Activated CD4-positive, alpha-beta T cell treated with anti-CD3 and anti-CD28 coated beads, Interleukin-2, amount 10 ng/mL, durations not matched to agents 24 days and 14 days (primary cell): ENCODE data around the gene ISYNA1. TPM values are rescaled to one million over a fixed set of nuclear protein-coding genes. Genes with fewer than 3 reads are reported as not detected.
A peak's percentile ranks its signal among the peaks of the same experiment; 100 is the strongest.

Source experiments
- DNase-seq: peaks from one replicate; pipeline ENCODE4 v3.0.0; 2022
- H3K27ac Mint-ChIP-seq: one replicate; pipeline ENCODE4 v1.8.0; 2022; ENCODE audit warnings: mild to moderate bottlenecking, mixed read lengths
- H3K27me3 Mint-ChIP-seq: one replicate; pipeline ENCODE4 v1.8.0; 2022; ENCODE audit warnings: mixed read lengths
- H3K36me3 Mint-ChIP-seq: one replicate; pipeline ENCODE4 v1.8.0; 2022; ENCODE audit warnings: low read depth, mild to moderate bottlenecking, mixed read lengths
- H3K4me1 Mint-ChIP-seq: one replicate; pipeline ENCODE4 v1.8.0; 2021; ENCODE audit warnings: mixed read lengths
- H3K4me3 Mint-ChIP-seq: one replicate; pipeline ENCODE4 v1.8.0; 2022; ENCODE audit warnings: mild to moderate bottlenecking, moderate library complexity, mixed read lengths
- H3K9me3 Mint-ChIP-seq: one replicate; pipeline ENCODE4 v1.8.0; 2021; ENCODE audit warnings: mixed read lengths
- intact Hi-C: fragments of 100-400 bp; cut with micrococcal nuclease; formaldehyde crosslinking; loops from one replicate; pipeline ENCODE4 v1.15.1; 2023
- total RNA-seq: library from RNA; stranded (reverse); gene quantifications from 2 replicates; pipeline ENCODE4 v1.2.3, GENCODE V29; 2022

The ISYNA1 gene
- total RNA-seq, 1 donor from 2014 or later: 10.9 TPM

GRCh38 chr19:18435842-18436670, 1.9 kb downstream of the ISYNA1 start:
- H3K27me3 Mint-ChIP-seq: no peaks in the 10 kb centered on the region
- H3K4me1 Mint-ChIP-seq: peaks cover 15% of the 10 kb centered on the region
- no peak for DNase-seq
- H3K9me3 Mint-ChIP-seq: no peaks in the 10 kb centered on the region
- H3K36me3 Mint-ChIP-seq: peaks cover 16% of the 10 kb centered on the region
- peak overlapping the region; percentile 20 for H3K27ac Mint-ChIP-seq
- H3K4me3 Mint-ChIP-seq: peak overlapping the region; percentile 69
- intact Hi-C loops: no loop called here

DNA sequence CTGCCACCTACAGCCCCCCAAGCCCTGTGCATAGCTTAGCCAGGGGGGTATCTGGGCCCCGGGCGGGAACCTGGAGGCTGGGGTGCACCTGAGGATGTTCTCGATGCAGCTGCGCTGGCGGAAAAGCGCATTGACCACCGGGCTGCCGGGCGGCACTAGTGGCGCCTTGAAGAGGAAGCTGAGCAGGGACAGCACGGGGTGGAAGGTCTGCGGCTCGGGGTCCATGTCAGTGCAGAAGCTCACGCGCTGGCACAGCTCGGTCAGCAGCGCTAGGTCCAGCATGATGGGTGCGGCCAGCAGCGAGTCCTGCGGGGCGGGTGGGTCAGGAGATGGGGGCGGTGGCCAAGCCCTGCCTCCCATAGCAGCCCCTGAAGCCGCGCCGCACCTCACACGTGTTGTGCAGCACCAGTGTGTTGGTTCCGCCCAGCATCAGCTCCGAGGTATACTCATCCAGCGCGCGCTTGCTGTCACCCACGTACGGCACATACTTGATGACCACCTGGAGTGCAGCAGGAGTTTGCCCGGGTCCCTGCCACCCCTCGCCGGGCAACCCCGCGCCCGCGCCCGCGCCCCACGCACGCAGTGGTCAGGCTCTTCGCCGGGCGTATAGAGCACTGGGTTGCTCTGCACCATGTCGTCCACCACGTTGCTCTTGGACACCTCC, 2.6 kb downstream of the ISYNA1 start:
- Mint-ChIP-seq H3K4me1 (peaks cover 10% of the 10 kb centered on the region), H3K27me3 (no peaks in the 10 kb centered on the region), H3K27ac (no peak overlapping the region), H3K4me3 (no peak overlapping the region), H3K36me3 (peaks cover 18% of the 10 kb centered on the region), H3K9me3 (no peaks in the 10 kb centered on the region)
- DNase-seq: no peak
- intact Hi-C loops: no loop called here

GRCh38 chr19:18434411-18435175, 3.3 kb downstream of the ISYNA1 start:
- peaks cover 10% of the 10 kb centered on the region for H3K4me1 Mint-ChIP-seq
- no peaks in the 10 kb centered on the region for H3K27me3 Mint-ChIP-seq
- H3K9me3 Mint-ChIP-seq: no peaks in the 10 kb centered on the region
- peaks cover 18% of the 10 kb centered on the region for H3K36me3 Mint-ChIP-seq
- DNase-seq: no peak
- H3K27ac Mint-ChIP-seq: peak overlapping the region; percentile 25
- intact Hi-C loops: no loop called here
- H3K4me3 Mint-ChIP-seq: peak overlapping the region; percentile 56

DNA sequence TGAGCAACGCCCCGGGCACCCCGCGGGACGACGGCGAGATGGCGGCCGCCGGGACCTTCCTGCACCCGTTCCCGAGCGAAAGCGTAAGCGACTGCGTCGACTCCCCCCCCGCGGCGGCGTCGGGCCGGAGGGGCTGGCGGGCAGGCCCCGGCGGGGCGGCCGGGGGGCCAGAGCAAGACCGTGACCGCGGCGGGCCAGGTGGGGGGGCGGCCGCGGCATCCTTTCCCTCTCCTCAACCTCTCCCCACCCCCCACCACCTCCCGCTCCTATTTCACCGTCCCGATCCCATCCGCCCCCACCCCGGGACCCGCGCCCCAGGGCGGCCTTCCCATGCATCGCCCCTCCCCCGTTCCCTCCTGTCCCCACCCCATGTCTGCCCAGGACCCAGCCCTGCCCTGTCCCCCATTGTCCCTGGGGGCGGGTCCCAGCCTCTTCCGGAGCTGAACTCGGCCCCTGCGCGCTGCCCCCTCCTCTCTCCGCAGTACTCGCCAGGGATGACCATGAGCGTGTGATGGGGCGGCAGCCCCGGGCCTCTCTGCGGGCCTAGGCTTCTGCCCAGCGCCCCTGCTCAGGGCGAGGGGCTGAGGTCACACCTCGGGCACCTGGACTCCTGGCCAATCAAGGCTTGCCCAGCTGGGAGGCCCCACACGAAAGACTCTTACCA, 4.1 kb downstream of the ISYNA1 start:
- intact Hi-C loops: no loop called here
- H3K9me3 Mint-ChIP-seq: no peaks in the 10 kb centered on the region

GRCh38 chr19:18433015-18433691, 4.8 kb downstream of the ISYNA1 start:
- no peaks in the 10 kb centered on the region for H3K27me3 Mint-ChIP-seq
- intact Hi-C loops: no loop called here
- H3K9me3 Mint-ChIP-seq: no peaks in the 10 kb centered on the region
- no peak overlapping the region for H3K27ac Mint-ChIP-seq
- H3K4me1 Mint-ChIP-seq: peaks cover 11% of the 10 kb centered on the region
- no peak overlapping the region for H3K4me3 Mint-ChIP-seq
- DNase-seq: peak; percentile 69
- peaks cover 20% of the 10 kb centered on the region for H3K36me3 Mint-ChIP-seq

More for the DNA sequence above, 4.1 kb downstream of the ISYNA1 start:
- no peak for DNase-seq
- peaks cover 18% of the 10 kb centered on the region for H3K36me3 Mint-ChIP-seq
- peak overlapping the region; percentile 56 for H3K4me3 Mint-ChIP-seq
- peak overlapping the region; percentile 25 for H3K27ac Mint-ChIP-seq
- no peaks in the 10 kb centered on the region for H3K27me3 Mint-ChIP-seq
- H3K4me1 Mint-ChIP-seq: peaks cover 11% of the 10 kb centered on the region

GRCh38 chr19:18432275-18433014, 5.5 kb downstream of the ISYNA1 start:
- H3K27ac Mint-ChIP-seq: no peak overlapping the region
- intact Hi-C loops: no loop called here
- H3K4me1 Mint-ChIP-seq: peaks cover 11% of the 10 kb centered on the region
- peaks cover 21% of the 10 kb centered on the region for H3K36me3 Mint-ChIP-seq
- H3K27me3 Mint-ChIP-seq: no peaks in the 10 kb centered on the region
- H3K4me3 Mint-ChIP-seq: no peak overlapping the region
- DNase-seq: no peak
- H3K9me3 Mint-ChIP-seq: no peaks in the 10 kb centered on the region

DNA sequence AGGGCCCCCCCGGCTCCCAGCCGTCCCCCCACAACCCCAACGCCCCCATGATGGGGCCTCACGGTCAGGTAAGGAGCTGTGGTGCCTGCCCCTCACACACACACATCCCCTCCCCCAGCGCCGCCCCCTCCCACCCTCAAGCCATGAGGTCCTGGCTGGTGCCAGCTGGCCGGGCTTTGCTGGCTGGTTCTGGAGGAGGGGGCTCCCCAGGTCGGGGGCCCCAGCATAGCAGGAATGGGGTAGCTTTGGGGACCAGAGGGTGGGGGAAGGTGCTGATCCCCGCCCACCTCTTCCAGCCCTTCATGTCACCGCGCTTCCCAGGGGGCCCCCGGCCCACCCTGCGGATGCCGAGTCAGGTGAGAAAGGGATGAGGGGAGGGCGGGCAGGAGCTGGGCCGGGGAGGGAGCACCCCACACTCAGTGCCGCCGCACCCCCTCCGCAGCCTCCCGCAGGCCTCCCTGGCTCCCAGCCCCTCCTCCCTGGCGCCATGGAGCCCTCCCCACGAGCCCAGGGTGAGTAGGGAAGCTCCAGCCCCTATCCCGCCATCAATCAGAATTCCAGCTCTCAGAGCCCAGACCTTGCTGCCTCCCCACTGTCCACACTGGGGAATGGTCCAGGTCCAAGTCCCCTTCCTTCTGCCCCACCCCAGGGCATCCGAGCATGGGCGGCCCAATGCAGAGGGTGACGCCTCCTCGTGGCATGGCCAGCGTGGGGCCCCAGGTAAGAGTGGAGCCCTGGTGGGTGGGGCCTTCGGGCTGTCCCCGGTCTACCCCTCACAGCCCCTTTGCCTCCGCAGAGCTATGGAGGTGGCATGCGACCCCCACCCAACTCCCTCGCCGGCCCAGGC, 6.4 kb downstream of the ISYNA1 start:
- DNase-seq: no peak
- intact Hi-C loops: no loop called here
- Mint-ChIP-seq H3K27me3 (no peaks in the 10 kb centered on the region), H3K27ac (no peak overlapping the region), H3K4me3 (no peak overlapping the region), H3K36me3 (peaks cover 21% of the 10 kb centered on the region), H3K4me1 (peaks cover 13% of the 10 kb centered on the region), H3K9me3 (no peaks in the 10 kb centered on the region)

DNA sequence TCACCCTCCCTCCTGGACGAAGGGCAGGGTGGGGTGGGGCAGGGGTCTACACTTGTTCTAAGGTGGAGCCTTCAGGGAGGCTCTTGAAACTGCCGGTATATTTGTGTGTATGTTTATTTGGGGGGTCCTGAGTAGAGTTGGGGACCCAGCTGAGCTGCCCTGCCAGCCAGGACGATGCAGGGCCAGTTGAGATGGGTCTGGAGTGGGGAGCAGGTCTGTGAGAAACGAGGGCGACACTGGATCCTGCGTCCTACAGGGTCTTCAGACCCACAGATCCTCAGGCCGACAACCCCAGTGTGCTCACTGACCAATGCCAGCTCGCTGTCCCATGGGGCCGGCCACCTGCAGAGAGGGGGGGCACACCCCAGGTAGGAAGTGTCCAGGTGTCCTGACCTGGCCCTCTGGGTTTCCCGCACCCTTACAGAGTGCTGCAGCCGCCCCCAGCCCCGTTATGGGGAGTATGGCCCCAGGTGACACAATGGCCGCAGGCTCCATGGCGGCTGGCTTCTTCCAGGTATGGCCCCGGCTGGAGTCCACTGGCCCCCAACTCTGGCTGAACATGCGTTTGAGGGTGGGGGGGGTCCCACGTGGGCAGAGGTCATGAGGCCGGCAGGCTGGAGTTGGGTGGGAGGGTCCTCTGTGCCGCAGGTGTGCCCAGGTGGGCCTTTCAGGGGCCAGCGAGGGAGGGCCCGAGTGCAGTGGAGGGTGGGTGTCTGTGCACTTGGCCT, 7.4 kb downstream of the ISYNA1 start:
- H3K9me3 Mint-ChIP-seq: no peaks in the 10 kb centered on the region

DNA sequence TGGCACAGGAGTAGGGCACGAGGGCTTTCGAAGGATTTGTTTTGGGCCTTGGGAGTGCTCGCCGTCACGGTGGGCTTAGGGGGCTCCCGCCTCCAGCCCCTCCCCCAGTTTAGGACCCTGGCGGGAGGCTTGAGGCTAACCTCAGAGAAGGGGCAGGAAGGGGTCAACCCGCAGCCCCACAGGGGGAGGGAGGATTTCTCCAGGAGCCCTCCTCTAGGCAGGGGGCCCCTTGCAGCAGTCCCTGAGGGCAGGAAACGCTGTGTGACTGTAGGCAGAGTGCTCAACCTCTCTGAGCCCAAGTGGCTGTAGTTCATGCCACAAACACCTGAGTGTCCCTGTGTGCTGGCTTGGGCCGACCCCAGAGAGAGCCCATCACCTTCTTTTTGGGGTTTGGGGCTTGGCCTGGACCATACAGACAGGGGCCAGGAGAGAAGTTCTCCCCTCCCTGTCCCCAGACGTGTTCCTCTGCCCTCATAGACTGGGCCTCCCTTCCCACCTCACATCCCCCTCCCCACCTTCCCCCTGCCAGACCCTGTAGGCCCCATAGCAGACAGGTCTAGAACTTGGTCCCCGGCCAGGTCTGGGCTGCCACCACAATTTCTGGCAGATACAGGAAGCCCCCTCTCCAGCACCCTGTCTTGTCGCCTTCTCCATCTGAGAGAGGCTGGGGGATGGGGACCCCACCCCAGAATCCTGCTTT, 8.1 kb downstream of the ISYNA1 start:
- intact Hi-C loops: loop anchor here (1.0 kb wide), 1 partner anchor 10 kb away; no protein-coding TSS in a partner anchor
- H3K27me3 Mint-ChIP-seq: no peaks in the 10 kb centered on the region
- DNase-seq: peak; percentile 75
- peaks cover 16% of the 10 kb centered on the region for H3K36me3 Mint-ChIP-seq
- H3K4me3 Mint-ChIP-seq: peak overlapping the region; percentile 41
- no peaks in the 10 kb centered on the region for H3K9me3 Mint-ChIP-seq
- peaks cover 14% of the 10 kb centered on the region for H3K4me1 Mint-ChIP-seq
- H3K27ac Mint-ChIP-seq: no peak overlapping the region

More for the DNA sequence above, 7.4 kb downstream of the ISYNA1 start:
- Mint-ChIP-seq H3K27me3 (no peaks in the 10 kb centered on the region), H3K36me3 (peaks cover 16% of the 10 kb centered on the region), H3K4me1 (peaks cover 14% of the 10 kb centered on the region), H3K27ac (no peak overlapping the region), H3K4me3 (no peak overlapping the region)
- peak; percentile 54 for DNase-seq
- intact Hi-C loops: no loop called here

DNA sequence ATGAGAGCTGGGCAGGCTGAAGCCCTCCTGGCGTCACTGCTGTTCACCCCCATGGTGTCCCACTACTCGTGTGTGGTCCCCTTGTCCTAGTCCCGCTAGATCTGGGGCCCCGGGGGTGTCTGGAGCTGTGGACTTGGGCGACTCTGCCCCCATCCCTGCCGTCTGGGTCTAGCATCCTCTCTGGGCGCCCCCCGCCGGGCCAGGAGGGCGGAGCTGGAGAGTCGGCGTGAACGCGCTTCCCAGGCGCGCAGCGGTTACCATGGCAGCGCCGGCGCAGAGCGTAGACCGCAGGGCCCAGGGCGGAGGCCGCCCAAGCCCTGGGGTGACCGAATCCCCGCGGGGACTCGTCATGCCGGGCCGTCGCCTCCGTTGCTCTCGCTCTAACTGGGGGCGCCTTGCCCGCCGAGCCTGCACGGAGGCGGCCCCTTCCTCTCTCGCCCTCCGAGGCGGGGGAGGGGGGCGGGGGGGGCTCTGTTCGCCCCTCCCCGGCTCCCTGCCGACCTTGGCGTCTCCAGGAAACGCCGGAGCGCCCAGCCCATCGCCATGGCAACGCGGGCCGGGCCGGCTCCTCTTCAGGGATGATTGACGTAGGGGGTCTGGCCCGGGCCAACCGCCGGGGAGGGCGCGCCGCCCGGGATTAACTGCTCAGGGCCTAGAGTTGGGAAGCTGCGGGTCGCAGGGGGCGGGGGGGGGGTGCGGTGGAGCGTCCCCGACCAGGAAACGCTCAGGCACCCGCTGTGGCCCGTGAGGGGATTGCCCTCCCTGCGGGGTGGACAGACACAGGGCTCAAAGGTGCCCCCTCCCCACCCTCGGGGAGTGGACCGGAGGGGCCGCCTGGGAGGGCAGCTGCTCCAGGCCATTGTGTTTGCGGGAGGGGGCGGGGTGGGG, 8.9 kb downstream of the ISYNA1 start:
- intact Hi-C loops: loop anchor here (1.0 kb wide), 1 partner anchor 9 kb away; no protein-coding TSS in a partner anchor
- peak overlapping the region; percentile 53 for H3K27ac Mint-ChIP-seq

More for the DNA sequence above, 8.9 kb downstream of the ISYNA1 start:
- peaks cover 17% of the 10 kb centered on the region for H3K4me1 Mint-ChIP-seq
- no peaks in the 10 kb centered on the region for H3K9me3 Mint-ChIP-seq
- no peaks in the 10 kb centered on the region for H3K27me3 Mint-ChIP-seq
- H3K4me3 Mint-ChIP-seq: peak overlapping the region; percentile 47
- peaks cover 11% of the 10 kb centered on the region for H3K36me3 Mint-ChIP-seq
- DNase-seq: peak; percentile 96
